SKM-1 treated with dmso at 0.1 percent for 144 hours (cell line): ENCODE data around the gene CCT5.
A peak's percentile ranks its signal among the peaks of the same experiment; 100 is the strongest.
"Not testable (repeated sequence)": the region's sequence is repeated elsewhere in the genome, so short reads cannot be mapped to it uniquely, and the experiment has no call there.

Source experiments
- DNase-seq: peaks from one replicate; lab custom pipeline; 2025; ENCODE audit not compliant: unreplicated experiment; lab: John Stamatoyannopoulos, UW

The CCT5 gene

DNA sequence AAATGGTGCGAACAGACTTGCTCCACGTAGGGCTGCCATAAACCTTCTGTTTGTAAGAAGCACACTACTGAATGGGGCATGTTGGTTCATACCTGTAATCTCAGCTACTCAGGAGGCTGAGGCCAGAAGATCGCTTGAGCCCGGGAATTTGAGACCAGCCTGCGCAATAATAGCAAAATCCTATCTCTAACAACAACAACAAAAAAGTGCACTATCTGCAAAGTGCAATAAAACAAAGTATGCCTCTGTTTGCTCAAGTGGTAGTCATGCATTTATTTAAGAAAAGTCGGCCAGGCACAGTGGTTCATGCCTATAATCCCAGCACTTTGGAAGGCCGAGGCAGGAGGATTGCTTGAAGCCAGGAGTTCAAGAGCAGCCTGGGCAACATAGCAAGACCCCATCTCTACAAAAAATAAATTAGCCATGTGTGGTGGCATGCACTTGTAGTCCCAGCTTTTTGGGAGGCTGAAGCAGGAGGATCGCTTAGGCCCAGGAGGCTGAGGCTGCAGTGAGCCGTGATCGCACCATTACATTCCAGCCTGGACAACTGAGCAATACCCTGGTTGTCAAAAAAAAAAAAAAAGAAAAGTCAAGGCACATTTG, 5.6 kb upstream of the CCT5 start:
- no peak for DNase-seq

DNA sequence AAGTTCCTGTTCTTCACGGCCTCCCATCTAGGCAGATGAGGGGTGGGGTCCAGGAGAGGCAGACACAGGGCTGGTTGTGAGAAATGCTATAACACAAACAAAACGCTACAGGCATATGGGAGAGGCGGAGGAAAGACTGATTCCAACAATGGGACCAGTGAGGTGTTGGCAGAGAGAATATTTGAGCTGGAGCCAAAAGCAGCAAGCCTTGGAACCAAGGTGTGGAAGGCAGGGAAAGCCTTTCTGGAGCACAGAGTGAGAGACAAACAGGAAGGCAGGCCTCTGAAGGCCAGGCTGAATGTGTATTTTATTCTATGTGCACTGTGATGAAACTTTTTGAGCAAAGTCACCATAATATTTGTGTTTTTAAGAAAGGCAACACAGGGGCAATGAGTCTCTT, 3.3 kb upstream of the CCT5 start:
- DNase-seq, result no peak

DNA sequence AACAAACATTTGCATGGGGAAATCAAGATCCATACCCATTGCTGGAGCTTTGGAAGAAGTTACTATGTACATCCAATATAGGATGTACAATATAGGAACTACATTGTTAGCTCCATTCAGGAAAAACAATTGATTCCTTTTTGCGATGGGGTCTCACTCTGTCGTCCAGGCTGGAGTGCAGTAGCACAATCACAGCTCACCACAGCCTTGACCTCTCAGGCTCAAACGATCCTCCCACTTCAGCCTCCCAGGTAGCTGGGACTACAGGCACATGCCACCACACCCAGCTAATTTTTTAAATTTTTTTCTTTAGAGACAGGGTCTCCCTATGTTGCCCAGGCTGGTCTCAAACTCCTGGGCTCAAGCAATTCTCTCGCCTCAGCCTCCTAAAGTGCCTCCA, 2.9 kb upstream of the CCT5 start:
- not testable (repeated sequence) for DNase-seq

DNA sequence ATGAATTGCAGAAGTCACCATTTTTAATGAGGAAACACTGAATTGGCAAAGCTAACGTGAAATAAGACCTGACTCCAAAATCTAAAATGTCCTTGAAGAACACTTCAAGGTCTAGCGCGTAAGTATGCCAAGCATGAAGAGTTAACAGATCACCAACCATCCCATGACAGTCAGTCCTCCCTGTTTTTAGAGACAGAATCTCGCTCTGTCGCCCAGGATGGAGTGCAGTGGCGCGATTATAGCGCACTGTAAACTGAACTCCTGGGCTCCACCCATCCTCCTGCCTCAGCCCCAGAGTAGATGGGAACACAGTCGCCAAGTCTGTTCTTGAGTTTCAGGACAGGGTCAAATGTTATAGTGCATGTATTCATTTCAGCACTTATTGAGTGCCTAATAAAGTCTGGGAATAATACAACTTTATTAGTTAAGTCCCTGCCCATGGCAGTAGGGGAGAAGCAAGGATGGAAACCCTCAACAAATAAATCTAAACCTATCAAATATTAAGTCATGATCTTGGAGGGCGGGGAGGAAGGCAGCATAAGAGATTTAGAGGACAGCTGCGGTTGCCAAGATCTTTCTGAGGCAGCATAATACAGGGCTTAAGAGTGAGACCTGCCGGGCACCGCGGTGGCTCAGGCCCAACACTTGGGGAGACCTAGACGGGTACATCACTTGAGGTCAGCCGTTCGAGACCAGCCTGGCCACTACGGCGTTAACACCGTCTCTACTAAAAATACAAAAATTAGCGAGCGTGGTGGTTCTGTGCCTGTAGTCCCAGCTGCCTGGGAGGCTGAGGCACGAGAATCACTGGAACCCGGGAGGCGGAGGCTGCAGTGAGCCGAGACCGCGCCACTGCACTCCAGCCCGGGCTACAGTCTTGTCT, 1.5 kb upstream of the CCT5 start:
- no peak for DNase-seq

DNA sequence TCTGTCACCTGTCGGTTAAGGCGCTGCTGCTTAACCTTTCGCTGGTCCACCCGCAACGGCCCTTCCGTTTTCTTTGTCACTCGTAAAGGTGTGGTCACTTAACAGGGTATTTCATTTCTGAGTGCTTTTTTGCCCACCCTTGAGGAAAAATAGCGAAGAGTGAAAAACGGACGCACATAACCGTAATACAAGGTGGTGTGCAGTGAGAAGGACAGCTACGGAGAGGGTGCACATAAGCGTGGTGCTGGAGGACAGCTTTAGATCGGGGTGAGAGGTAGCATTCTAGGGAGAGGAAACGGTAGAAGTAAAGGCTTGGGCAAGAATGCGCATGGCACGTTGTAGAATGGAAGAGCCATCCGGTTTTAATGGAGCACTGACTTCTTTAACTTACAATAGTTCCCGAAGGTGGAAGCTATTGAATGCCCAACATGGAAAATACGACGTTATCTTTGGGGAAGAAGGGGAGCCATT, 761 bp downstream of the CCT5 start:
- peak; percentile 27 for DNase-seq

DNA sequence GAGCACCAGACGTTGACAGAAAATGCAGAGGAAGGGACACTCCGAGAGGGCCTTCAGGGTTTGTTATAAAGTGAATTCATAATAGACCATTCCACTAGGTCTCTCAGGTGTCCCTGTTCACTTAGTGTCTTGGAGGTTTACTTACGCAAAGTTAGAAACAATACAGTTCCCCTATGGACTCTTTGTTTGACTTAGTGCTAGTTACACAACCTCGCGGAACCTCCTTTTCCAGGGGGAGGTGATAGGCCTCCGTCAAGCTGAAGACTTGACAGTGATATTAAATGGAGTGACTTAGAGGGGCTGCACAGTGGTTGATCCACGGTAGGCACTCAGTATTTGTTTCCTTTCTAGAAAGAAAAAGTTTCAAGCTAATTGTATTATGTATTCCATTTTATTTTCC, 1.3 kb downstream of the CCT5 start:
- peak; percentile 50 for DNase-seq

DNA sequence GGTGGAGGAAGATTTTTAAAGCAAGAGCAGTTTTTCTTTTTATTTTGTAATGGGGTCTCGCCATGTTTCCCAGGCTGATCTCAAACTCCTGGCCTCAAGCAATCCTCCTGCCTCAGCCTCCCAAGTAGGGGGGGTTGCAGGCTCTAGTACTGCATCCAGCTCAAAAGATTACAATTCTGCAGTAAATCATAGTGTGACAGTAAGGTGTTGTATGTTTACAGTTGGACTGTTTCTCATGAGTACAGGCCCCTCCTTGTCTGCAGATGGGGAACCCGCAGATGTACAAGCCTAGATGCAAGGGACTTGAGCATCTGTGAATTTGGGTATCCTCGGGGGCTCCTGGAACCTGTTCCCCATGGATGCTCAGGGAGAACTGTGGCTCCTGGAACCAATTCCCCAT, 3.3 kb downstream of the CCT5 start:
- no peak for DNase-seq

DNA sequence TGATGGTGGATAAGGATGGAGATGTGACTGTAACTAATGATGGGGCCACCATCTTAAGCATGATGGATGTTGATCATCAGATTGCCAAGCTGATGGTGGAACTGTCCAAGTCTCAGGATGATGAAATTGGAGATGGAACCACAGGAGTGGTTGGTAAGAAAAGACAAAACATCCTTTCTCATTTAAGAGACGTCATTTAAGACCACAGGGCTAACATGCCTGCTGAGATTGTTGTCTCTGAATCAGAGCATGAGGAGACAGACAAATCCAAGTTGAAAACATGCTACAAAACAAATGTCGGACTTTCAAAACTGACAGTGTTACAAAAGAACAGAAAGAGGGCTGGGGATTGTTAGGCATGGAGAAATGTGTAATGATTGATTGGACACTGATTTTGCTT, 4.6 kb downstream of the CCT5 start:
- no peak for DNase-seq

DNA sequence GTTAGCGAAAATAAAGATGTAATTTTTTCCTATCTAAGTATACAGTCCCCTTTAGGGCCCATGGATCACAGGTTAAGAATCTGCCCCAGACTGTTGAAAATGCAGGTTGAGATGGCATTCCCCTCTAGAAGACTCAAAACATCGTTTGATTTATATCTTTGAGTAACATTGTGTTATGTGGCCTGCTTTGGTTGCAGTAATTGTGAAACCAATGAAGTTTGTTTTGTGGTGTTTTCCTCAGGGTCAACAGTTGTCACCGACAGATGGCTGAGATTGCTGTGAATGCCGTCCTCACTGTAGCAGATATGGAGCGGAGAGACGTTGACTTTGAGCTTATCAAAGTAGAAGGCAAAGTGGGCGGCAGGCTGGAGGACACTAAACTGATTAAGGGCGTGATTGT, 7.8 kb downstream of the CCT5 start:
- DNase-seq, result no peak

DNA sequence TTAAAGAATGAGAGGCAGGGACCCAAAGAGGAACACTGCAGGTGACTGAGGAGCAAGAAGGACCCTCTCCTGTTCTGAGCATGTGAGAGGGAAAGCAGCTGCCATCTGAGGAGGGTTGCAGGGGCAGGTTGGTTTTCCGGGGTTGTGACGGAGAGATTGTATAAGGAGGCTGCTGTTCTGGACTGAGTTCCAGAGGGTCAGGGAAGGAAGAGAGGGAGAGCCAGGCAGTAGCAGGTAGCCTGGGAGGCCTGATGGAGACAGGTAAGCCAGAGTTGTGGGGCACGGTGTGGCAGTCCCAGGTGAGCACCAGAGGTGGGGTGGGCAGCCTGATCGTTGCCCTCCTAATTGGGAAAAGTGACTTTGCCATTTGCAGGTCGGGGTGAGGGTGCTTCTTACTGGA, 9.8 kb downstream of the CCT5 start:
- DNase-seq, result no peak

DNA sequence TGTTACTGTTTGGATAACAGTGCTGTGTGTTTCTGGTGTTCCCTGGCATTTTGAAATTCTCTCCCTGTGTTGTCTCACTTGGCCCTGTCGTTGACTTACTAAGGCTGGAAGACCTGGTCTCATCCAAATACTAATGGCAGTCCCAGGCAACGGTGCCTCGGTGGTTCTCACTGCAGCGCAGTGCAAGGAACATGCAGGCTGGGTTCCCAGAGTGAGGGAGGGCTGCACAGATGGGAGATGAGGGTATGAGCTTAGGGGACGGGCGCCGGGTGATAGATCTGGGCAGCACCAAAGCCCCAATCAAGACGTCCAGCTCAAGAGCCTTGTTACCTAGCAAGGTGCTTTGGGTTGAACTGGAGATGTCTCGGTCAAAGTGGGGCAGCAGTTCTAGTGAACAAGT, 11.0 kb downstream of the CCT5 start:
- DNase-seq, result no peak

DNA sequence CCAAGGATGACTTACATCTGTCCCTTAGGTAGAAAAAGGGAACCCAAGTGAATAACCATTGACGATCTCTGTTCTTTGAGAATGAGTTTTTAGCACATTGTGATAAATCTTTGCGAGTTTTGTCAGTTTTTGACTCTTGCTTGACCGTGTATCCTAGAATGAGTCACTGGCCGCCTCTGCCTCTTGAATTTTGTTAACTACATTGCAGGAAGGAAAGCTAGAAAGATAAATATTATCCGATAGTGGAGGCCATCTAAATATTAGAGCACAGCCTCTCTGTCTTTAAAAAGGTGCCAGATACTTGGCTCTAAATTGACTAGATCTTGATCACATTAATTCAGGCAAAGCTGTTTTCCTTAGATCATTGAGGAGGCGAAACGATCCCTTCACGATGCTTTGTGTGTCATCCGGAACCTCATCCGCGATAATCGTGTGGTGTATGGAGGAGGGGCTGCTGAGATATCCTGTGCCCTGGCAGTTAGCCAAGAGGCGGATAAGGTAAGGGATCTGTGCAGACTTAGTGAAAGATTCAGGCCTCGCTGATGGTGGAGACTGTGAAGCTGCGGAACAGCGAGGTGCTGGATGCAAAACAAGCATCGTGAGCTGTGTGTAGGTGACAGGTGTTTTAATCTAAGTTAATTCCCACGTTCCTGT, 12.2 kb downstream of the CCT5 start:
- no peak for DNase-seq

DNA sequence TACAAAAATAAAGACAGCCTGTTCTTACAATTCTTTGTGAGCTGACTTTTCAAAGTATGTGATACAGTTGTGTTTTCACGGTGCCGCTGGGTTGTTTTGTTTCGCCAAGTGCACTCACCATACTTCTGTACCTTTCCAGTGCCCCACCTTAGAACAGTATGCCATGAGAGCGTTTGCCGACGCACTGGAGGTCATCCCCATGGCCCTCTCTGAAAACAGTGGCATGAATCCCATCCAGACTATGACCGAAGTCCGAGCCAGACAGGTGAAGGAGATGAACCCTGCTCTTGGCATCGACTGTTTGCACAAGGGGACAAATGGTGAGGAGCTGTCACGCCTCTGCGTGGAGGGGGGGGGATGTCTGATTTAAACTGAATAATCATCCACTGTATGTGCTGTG, 12.9 kb downstream of the CCT5 start:
- no peak for DNase-seq

DNA sequence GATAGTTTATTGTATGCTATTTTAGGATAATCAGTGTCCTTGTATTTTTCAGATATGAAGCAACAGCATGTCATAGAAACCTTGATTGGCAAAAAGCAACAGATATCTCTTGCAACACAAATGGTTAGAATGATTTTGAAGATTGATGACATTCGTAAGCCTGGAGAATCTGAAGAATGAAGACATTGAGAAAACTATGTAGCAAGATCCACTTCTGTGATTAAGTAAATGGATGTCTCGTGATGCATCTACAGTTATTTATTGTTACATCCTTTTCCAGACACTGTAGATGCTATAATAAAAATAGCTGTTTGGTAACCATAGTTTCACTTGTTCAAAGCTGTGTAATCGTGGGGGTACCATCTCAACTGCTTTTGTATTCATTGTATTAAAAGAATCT, 14.5 kb downstream of the CCT5 start:
- no peak for DNase-seq

DNA sequence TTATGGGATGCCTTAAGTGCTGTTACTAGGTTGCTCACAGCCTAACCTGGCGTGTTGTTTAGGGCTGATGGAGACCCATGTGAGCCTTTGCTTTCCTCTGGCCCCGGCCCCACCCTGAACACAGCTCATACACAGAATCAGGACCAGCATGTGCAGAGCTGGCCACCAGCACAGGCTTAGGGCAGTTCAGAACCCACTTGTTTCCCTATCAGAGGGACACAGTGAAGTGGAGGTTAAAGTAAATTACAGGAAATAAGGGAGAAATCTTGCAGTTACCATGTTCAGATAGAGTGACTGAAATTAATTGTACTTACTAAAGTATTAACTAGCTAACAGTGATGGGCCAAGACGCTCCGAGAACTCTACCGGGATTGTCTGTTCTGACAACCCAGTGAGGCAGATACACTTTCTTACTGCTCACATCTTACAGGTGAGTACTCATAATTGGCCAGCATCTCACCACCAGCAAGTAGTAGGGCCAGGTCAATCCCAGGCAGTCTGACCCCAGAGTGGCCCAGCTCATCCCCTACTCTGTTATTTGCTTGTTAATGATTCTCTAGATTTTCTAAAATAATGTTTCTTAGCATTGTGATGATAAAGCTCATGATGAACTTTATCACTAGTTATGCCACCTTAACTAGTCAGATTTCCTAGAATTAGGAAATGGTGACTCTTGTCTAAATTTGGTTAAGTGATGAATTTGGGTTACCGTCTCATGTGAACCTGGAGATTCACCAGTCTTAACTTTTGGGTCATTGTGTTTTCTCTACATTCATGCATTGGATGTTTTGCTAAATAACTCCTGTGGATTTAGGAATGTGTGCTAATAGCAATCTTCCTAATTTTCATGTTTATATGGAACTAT, 15.4 kb downstream of the CCT5 start:
- DNase-seq, result no peak

DNA sequence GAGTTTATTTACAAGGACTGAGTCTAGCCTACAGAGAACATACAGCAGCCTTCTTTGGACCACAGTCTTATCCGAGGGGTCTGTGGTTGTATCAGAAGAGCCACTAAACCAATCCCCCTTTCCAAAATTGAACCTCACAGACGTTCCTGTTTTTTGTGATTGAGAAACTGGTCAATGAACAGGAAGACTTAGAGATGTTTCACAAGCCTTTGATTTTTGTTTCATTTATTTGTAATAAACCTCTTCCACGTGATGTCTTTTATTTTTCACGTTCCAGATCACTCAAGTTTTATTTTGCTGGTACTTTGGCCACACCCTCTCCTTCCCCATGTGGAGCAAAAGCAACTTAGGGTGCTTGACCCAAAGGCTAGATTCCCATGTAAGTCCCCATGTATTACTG, 16.1 kb downstream of the CCT5 start:
- no peak for DNase-seq

DNA sequence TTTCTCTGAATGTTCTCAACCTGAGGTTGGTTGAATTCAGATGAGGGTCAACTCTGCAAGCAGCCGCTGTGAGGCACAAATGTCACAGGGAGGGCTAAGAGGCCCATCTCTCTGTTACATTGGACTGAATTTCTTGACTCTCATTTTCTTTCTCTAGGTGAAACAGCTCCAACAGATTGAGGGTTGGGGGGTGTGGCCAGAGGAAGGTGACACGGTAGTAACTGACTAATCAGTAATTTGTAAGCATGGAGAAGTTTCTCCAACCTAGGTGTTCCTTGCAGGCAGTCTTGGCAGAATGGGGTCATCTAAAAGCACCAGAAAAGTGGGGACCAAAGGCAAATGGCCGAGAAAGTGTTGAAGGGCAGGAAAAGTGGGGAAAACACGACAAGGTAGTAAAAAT, 16.8 kb downstream of the CCT5 start:
- DNase-seq, result no peak

DNA sequence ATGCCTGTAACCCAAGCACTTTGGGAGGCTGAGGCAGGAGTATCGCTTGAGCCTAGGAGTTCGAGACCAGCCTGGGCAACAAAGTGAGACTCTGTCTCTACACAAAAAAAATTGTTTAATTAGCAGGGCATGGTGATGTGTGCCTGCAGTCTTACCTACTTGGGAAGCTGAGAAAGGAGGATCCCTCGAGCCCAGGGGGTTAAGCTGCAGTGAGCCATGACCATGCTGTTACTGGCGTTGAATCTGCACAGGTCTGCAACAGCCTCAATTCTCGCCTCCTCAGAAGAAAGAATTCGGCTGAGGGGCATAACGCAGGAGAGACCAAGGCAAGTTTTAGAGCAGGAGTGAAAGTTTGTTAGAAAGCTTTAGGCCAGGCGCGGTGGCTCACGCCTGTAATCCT, 18.0 kb downstream of the CCT5 start:
- no peak for DNase-seq

DNA sequence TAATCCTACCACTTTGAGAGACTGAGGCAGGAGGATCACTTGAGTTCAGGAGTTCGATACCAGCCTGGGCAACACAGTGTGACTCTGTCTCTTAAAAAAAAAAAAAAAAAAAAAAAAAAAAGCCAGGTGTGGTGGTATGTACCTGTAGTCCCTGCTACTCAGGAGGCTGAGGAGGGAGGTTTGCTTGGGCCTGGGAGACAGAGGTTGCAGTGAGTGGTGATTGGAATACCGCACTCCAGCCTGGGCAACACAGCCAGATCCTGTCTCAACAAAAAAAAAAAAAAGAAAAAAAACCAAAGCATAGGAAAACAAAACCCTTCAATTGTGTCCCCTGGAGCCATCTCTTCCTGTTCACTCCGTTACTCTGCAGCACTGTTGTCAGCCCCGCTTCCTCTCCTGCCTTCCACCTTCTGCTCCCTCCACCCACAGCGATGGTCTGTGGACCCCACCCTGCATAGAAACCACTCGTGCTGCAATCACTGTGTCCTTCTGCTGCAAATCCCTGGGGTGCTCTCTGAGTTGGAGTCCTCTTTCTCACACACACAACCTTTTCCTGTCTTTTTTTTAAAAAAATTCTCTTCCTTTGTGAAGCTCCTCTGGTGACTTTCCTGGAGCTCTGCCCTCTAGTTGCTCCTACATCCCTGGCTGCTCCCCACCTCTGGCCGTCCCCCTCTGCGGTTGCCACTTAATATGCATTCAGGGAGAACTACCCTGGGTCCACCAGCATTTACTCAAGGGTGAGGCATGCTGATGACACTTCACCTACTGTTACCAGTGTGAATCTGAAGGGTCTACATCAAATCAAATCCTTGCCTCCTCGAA, 22.2 kb downstream of the CCT5 start:
- DNase-seq, result no peak

DNA sequence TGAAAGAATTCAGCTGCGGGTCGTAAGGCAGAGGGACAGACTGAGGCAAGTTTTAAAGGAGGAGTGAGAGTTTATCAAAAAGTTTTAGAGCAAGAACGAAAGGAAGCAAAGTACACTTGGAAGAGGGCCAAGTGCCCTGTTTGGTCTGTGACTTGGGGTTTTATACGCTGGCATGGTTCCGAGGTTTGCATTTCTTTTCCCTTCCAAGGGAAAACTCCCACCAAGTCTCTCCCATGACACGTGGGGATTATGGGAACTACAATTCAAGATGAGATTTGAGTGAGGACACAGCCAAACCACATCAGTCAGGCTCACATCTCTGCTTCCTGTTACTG, 22.8 kb downstream of the CCT5 start:
- DNase-seq, result not testable (repeated sequence)

DNA sequence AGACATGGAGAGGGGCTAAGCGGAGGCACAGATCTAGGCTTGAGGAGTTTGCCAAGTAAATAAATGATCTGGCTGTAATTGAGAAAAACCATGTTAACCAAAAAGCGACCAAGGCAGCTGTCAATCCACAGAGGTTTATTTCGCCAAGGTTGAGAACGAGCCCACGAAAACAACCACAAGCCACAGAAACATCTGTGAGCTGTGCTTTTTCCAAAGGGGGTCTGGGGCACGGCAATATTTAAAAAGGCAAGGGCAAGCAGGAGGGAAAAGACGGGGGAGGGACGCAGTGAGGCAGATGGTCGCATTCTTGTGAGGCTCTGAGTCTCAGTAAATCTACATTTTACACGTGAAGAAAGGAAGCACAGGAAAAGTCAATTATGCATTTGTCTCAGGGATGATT, 25.4 kb downstream of the CCT5 start:
- no peak for DNase-seq
